RWPE2 (cell line): ENCODE measurements around the gene IRAK2.

Experiments used
- ATAC-seq: fragments of 200-7000 bp; cut with Tn5 transposase; 3 replicates; pipeline ENCODE4 v1.9.1; 2021; ENCODE audit warnings: low read depth
- DNase-seq: peaks from one replicate; pipeline ENCODE4 v3.0.0-alpha.2; 2020; ENCODE audit warnings: low spot score
- H3K27ac ChIP-seq: fragments of 450-650 bp; 2 replicates; pipeline ENCODE4 v1.5.1; 2017; ENCODE audit warnings: mild to moderate bottlenecking; ENCODE audit not compliant: poor library complexity, severe bottlenecking
- H3K27me3 ChIP-seq: fragments of 250-450 bp; sonication (Bioruptor Pico); 2 replicates; pipeline ENCODE4 v1.5.1; 2021; ENCODE audit warnings: mild to moderate bottlenecking, moderate library complexity; ENCODE audit not compliant: insufficient read depth, poor library complexity, severe bottlenecking
- H3K36me3 ChIP-seq: fragments of 250-450 bp; sonication (Bioruptor Pico); 2 replicates; pipeline ENCODE4 v1.5.1; 2020; ENCODE audit warnings: low read depth, mild to moderate bottlenecking, moderate library complexity
- H3K4me1 ChIP-seq: fragments of 250-450 bp; sonication (Bioruptor Pico); 2 replicates; pipeline ENCODE4 v1.5.1; 2021; ENCODE audit warnings: mild to moderate bottlenecking, moderate library complexity; ENCODE audit not compliant: insufficient read depth, poor library complexity, severe bottlenecking
- H3K4me3 ChIP-seq: fragments of 250-450 bp; sonication (Bioruptor Pico); 2 replicates; pipeline ENCODE4 v1.5.1; 2021; ENCODE audit warnings: mild to moderate bottlenecking, moderate library complexity; ENCODE audit not compliant: severe bottlenecking
- H3K9me3 ChIP-seq: fragments of 250-450 bp; sonication (Bioruptor Pico); 2 replicates; pipeline ENCODE4 v1.5.1; 2021; ENCODE audit warnings: mild to moderate bottlenecking, moderate library complexity; ENCODE audit not compliant: severe bottlenecking
- CTCF ChIP-seq: fragments of 450-650 bp; IDR thresholded peaks from one replicate; pipeline ENCODE4 v1.5.1; 2017; ENCODE audit warnings: mild to moderate bottlenecking, moderate library complexity; ENCODE audit not compliant: poor library complexity, severe bottlenecking

IRAK2 gene

GRCh38 chr3:10279384-10280176 is 114.9 kb downstream of the IRAK2 start:
- Histone ChIP-seq H3K36me3 (peaks cover 63% of the 10 kb centered on the region), H3K4me3 (no peak overlapping the region), H3K4me1 (no peaks in the 10 kb centered on the region), H3K27ac (no peak overlapping the region), H3K9me3 (no peaks in the 10 kb centered on the region), H3K27me3 (no peaks in the 10 kb centered on the region)
- no peak for TF ChIP-seq CTCF
- ATAC-seq (no peak), DNase-seq (no peak)

- peaks cover 57% of the 10 kb centered on the region for H3K36me3 ChIP-seq
- no peaks in the 10 kb centered on the region for H3K27me3 ChIP-seq
- DNase-seq (no peak), ATAC-seq (no peak)
- H3K4me1 ChIP-seq = no peaks in the 10 kb centered on the region
- H3K27ac ChIP-seq = no peak overlapping the region
- no peak overlapping the region for H3K4me3 ChIP-seq
- TF ChIP-seq CTCF = peak; percentile 7
- no peaks in the 10 kb centered on the region for H3K9me3 ChIP-seq
These were observed 115.4 kb downstream of the IRAK2 start for GRCh38 chr3:10280177-10280529.

GRCh38 chr3:10280571-10280970 is 115.9 kb downstream of the IRAK2 start:
- H3K4me1 ChIP-seq = no peaks in the 10 kb centered on the region
- peaks cover 55% of the 10 kb centered on the region for H3K36me3 ChIP-seq
- H3K27me3 ChIP-seq = no peaks in the 10 kb centered on the region
- no peak overlapping the region for H3K27ac ChIP-seq
- ATAC-seq (no peak), DNase-seq (no peak)
- H3K4me3 ChIP-seq = no peak overlapping the region
- no peaks in the 10 kb centered on the region for H3K9me3 ChIP-seq
- no peak for TF ChIP-seq CTCF

GRCh38 chr3:10281951-10282350 is 117.2 kb downstream of the IRAK2 start:
- H3K9me3 ChIP-seq = no peaks in the 10 kb centered on the region
- H3K36me3 ChIP-seq = peaks cover 47% of the 10 kb centered on the region
- H3K4me1 ChIP-seq = no peaks in the 10 kb centered on the region
- no peak for DNase-seq
- H3K27me3 ChIP-seq = no peaks in the 10 kb centered on the region
- no peak for TF ChIP-seq CTCF
- no peak overlapping the region for H3K27ac ChIP-seq
- H3K4me3 ChIP-seq = no peak overlapping the region
- ATAC-seq = no peak

- Histone ChIP-seq H3K9me3 (no peaks in the 10 kb centered on the region), H3K27ac (no peak overlapping the region), H3K4me1 (no peaks in the 10 kb centered on the region), H3K36me3 (peaks cover 37% of the 10 kb centered on the region), H3K4me3 (no peak overlapping the region), H3K27me3 (no peaks in the 10 kb centered on the region)
- ATAC-seq = 0 out of 3 replicates have a peak, but pooled peaks have one; percentile 19
- TF ChIP-seq CTCF = no peak
- DNase-seq = no peak
These were observed 118.9 kb downstream of the IRAK2 start for GRCh38 chr3:10283638-10284037.
